ENCODE data around the gene ARPC4. TPM values are rescaled to one million over a fixed set of nuclear protein-coding genes. Genes with fewer than 3 reads are reported as not detected.

Gene ARPC4
- total and polyA plus RNA-seq, 7 experiments from 2014 or later, result 128 to 273 (median 183) TPM

- no peak for DNase-seq
- H3K27ac ChIP-seq (ENCODE audit: low read depth, low read length), result no peak overlapping the region
- ATAC-seq, result no peak
- POLR2A ChIA-PET, result interaction anchor here (1.5 kb wide), 1 partner anchor 9 kb away, joined by 5 read pairs; no protein-coding TSS in a partner anchor
- H3K9me3 ChIP-seq (ENCODE audit: control insufficient read depth in 2 of 3, low read length in 3 of 3), result no peaks in the 10 kb centered on the region
- Mint-ChIP-seq H3K9me3 (no peaks in the 10 kb centered on the region), H3K4me1 (peaks cover 8 to 43% (median 29%) of the 10 kb centered on the region in 7 donors), H3K27me3 (no peaks in the 10 kb centered on the region), H3K27ac (peak overlapping the region in 2 of 9 donors; percentile 42 to 46), H3K4me3 (no peak overlapping the region), H3K36me3 (peaks cover 7 to 59% (median 22%) of the 10 kb centered on the region in 5 donors)
- H3K36me3 ChIP-seq (ENCODE audit: control insufficient read depth in 2 of 3, insufficient read depth in 3 of 3, low read length in 3 of 3), result peaks cover 61 to 83% (median 62%) of the 10 kb centered on the region in 3 experiments
- intact Hi-C loops (cut with micrococcal nuclease), result no loop called here
- no peak overlapping the region for H3K4me3 ChIP-seq (ENCODE audit: low read length)
- CTCF ChIA-PET, result no interaction called here
- peaks cover 9 to 16% of the 10 kb centered on the region in 2 donors for H3K4me1 ChIP-seq (ENCODE audit: control insufficient read depth in 2 of 2, insufficient read depth in 2 of 2, low read length in 2 of 2)
- no peaks in the 10 kb centered on the region for H3K27me3 ChIP-seq (ENCODE audit: control insufficient read depth in 2 of 2, insufficient read depth in 2 of 2, low read length in 2 of 2)
Measured at GRCh38 chr3:9800529-9800928, 7.6 kb downstream of the ARPC4 start.

GRCh38 chr3:9803494-9803893 lies 10.6 kb downstream of the ARPC4 start:
- peak overlapping the region in 6 of 9 donors; percentile 8 to 42 (median 32) for H3K27ac Mint-ChIP-seq
- ATAC-seq (no peak), DNase-seq (no peak)
- no peaks in the 10 kb centered on the region for H3K9me3 Mint-ChIP-seq
- Histone ChIP-seq H3K4me1 (ENCODE audit: control insufficient read depth in 2 of 2, insufficient read depth in 2 of 2, low read length in 2 of 2) (peaks cover 3 to 10% of the 10 kb centered on the region in 2 donors), H3K4me3 (ENCODE audit: low read length) (no peak overlapping the region), H3K27ac (ENCODE audit: low read depth, low read length) (peak overlapping the region; percentile 14), H3K27me3 (ENCODE audit: control insufficient read depth in 2 of 2, insufficient read depth in 2 of 2, low read length in 2 of 2) (no peaks in the 10 kb centered on the region), H3K9me3 (ENCODE audit: control insufficient read depth in 2 of 3, low read length in 3 of 3) (no peaks in the 10 kb centered on the region), H3K36me3 (ENCODE audit: control insufficient read depth in 2 of 3, insufficient read depth in 3 of 3, low read length in 3 of 3) (peaks cover 45 to 84% (median 56%) of the 10 kb centered on the region in 3 experiments)
- peaks cover 7 to 49% (median 15%) of the 10 kb centered on the region in 5 donors for H3K36me3 Mint-ChIP-seq
- peaks cover 15 to 27% (median 21%) of the 10 kb centered on the region in 7 donors for H3K4me1 Mint-ChIP-seq
- POLR2A ChIA-PET, result interaction anchor here (1.8 kb wide), 1 partner anchor 10 kb away, joined by 11 read pairs; the partner anchor contains the start of genes ARPC4 and TADA3
- H3K27me3 Mint-ChIP-seq, result no peaks in the 10 kb centered on the region
- no peak overlapping the region for H3K4me3 Mint-ChIP-seq
- CTCF ChIA-PET, result no interaction called here
- intact Hi-C loops (cut with micrococcal nuclease), result no loop called here

- no peak for ATAC-seq
- intact Hi-C loops (cut with micrococcal nuclease), result loop anchor here (5.0 kb wide), 2 partner anchors 37 to 87 kb away; partner anchors contain the start of genes JAGN1 (in 1 of the 2) and RPUSD3 (in 1 of the 2)
- peaks cover 34 to 71% (median 50%) of the 10 kb centered on the region in 3 experiments for H3K36me3 ChIP-seq (ENCODE audit: control insufficient read depth in 2 of 3, insufficient read depth in 3 of 3, low read length in 3 of 3)
- Mint-ChIP-seq H3K27ac (no peak overlapping the region), H3K4me1 (peaks cover 26 to 35% (median 33%) of the 10 kb centered on the region in 7 donors), H3K27me3 (no peaks in the 10 kb centered on the region), H3K36me3 (peaks cover 7 to 43% (median 15%) of the 10 kb centered on the region in 5 donors), H3K9me3 (no peaks in the 10 kb centered on the region), H3K4me3 (no peak overlapping the region)
- CTCF ChIA-PET, result interaction anchor here (0.5 to 0.6 kb wide), 2 partner anchors 91 to 421 kb away, joined by 3 read pairs; no protein-coding TSS in a partner anchor
- no peak for DNase-seq
- H3K4me3 ChIP-seq (ENCODE audit: low read length), result no peak overlapping the region
- H3K9me3 ChIP-seq (ENCODE audit: control insufficient read depth in 2 of 3, low read length in 3 of 3), result no peaks in the 10 kb centered on the region
- H3K27me3 ChIP-seq (ENCODE audit: control insufficient read depth in 2 of 2, insufficient read depth in 2 of 2, low read length in 2 of 2), result no peaks in the 10 kb centered on the region
- no peak overlapping the region for H3K27ac ChIP-seq (ENCODE audit: low read depth, low read length)
- POLR2A ChIA-PET, result interaction anchor here (0.9 to 5.9 kb wide), 3 partner anchors 9 to 12 kb away, joined by 3 to 61 read pairs (median 11); partner anchors contain the start of genes ARPC4 and TADA3
- peaks cover 14 to 22% of the 10 kb centered on the region in 2 donors for H3K4me1 ChIP-seq (ENCODE audit: control insufficient read depth in 2 of 2, insufficient read depth in 2 of 2, low read length in 2 of 2)
Measured at GRCh38 chr3:9804996-9805395, 12.1 kb downstream of the ARPC4 start.

GRCh38 chr3:9806137-9806536 lies 13.3 kb downstream of the ARPC4 start:
- peak overlapping the region in 2 of 9 donors; percentile 51 to 71 for H3K27ac Mint-ChIP-seq
- ChIA-PET CTCF (no interaction called here), POLR2A (interaction anchor here (5.9 kb wide), 1 partner anchor 13 kb away, joined by 61 read pairs; the partner anchor contains the start of genes ARPC4 and TADA3)
- ATAC-seq (no peak), DNase-seq (no peak)
- H3K4me3 Mint-ChIP-seq, result no peak overlapping the region
- H3K9me3 Mint-ChIP-seq, result no peaks in the 10 kb centered on the region
- Histone ChIP-seq H3K4me3 (ENCODE audit: low read length) (no peak overlapping the region), H3K4me1 (ENCODE audit: control insufficient read depth in 2 of 2, insufficient read depth in 2 of 2, low read length in 2 of 2) (peaks cover 21 to 28% of the 10 kb centered on the region in 2 donors), H3K36me3 (ENCODE audit: control insufficient read depth in 2 of 3, insufficient read depth in 3 of 3, low read length in 3 of 3) (peaks cover 31 to 59% (median 40%) of the 10 kb centered on the region in 3 experiments), H3K27ac (ENCODE audit: low read depth, low read length) (no peak overlapping the region), H3K9me3 (ENCODE audit: control insufficient read depth in 2 of 3, low read length in 3 of 3) (no peaks in the 10 kb centered on the region), H3K27me3 (ENCODE audit: control insufficient read depth in 2 of 2, insufficient read depth in 2 of 2, low read length in 2 of 2) (no peaks in the 10 kb centered on the region)
- H3K27me3 Mint-ChIP-seq, result no peaks in the 10 kb centered on the region
- H3K36me3 Mint-ChIP-seq, result peaks cover 7 to 38% (median 15%) of the 10 kb centered on the region in 5 donors
- H3K4me1 Mint-ChIP-seq, result peaks cover 31 to 43% (median 41%) of the 10 kb centered on the region in 7 donors
- intact Hi-C loops (cut with micrococcal nuclease), result loop anchor here (5.0 kb wide), 2 partner anchors 36 to 86 kb away; partner anchors contain the start of genes JAGN1 (in 1 of the 2) and RPUSD3 (in 1 of the 2)

GRCh38 chr3:9806688-9807589 lies 14.1 kb downstream of the ARPC4 start:
- Histone ChIP-seq H3K9me3 (ENCODE audit: control insufficient read depth in 2 of 3, low read length in 3 of 3) (no peaks in the 10 kb centered on the region), H3K4me1 (ENCODE audit: control insufficient read depth in 2 of 2, insufficient read depth in 2 of 2, low read length in 2 of 2) (peaks cover 21 to 28% of the 10 kb centered on the region in 2 donors), H3K36me3 (ENCODE audit: control insufficient read depth in 2 of 3, insufficient read depth in 3 of 3, low read length in 3 of 3) (peaks cover 24 to 51% (median 33%) of the 10 kb centered on the region in 3 experiments), H3K27ac (ENCODE audit: low read depth, low read length) (no peak overlapping the region), H3K4me3 (ENCODE audit: low read length) (no peak overlapping the region), H3K27me3 (ENCODE audit: control insufficient read depth in 2 of 2, insufficient read depth in 2 of 2, low read length in 2 of 2) (no peaks in the 10 kb centered on the region)
- ChIA-PET POLR2A (interaction anchor here (0.6 to 5.9 kb wide), 11 partner anchors 7 to 158 kb away, joined by 3 to 61 read pairs (median 3); partner anchors contain the start of genes ARPC4, BRPF1, MTMR14 and TADA3), CTCF (no interaction called here)
- DNase-seq (no peak), ATAC-seq (no peak)
- H3K4me3 Mint-ChIP-seq, result no peak overlapping the region
- peaks cover 37 to 50% (median 48%) of the 10 kb centered on the region in 7 donors for H3K4me1 Mint-ChIP-seq
- peaks cover 7 to 35% (median 15%) of the 10 kb centered on the region in 5 donors for H3K36me3 Mint-ChIP-seq
- H3K9me3 Mint-ChIP-seq, result no peaks in the 10 kb centered on the region
- intact Hi-C loops (cut with micrococcal nuclease), result loop anchor here (5.0 kb wide), 2 partner anchors 35 to 85 kb away; partner anchors contain the start of genes JAGN1 (in 1 of the 2) and RPUSD3 (in 1 of the 2)
- peak overlapping the region in 6 of 9 donors; percentile 49 to 98 (median 80) for H3K27ac Mint-ChIP-seq
- no peaks in the 10 kb centered on the region for H3K27me3 Mint-ChIP-seq

- ChIA-PET POLR2A (interaction anchor here (0.5 to 5.9 kb wide), 18 partner anchors 8 to 1799 kb away, joined by 3 to 61 read pairs (median 3); partner anchors contain the start of genes ARPC4, BRPF1, CRELD1 and OGG1), CTCF (interaction anchor here (0.6 to 1.0 kb wide), 4 partner anchors 15 to 487 kb away, joined by 3 to 7 read pairs (median 5); partner anchors contain the start of genes ARPC4 and TADA3)
- Histone ChIP-seq H3K4me1 (ENCODE audit: control insufficient read depth in 2 of 2, insufficient read depth in 2 of 2, low read length in 2 of 2) (peaks cover 21 to 28% of the 10 kb centered on the region in 2 donors), H3K27ac (ENCODE audit: low read depth, low read length) (peak overlapping the region; percentile 90), H3K9me3 (ENCODE audit: control insufficient read depth in 2 of 3, low read length in 3 of 3) (no peaks in the 10 kb centered on the region), H3K36me3 (ENCODE audit: control insufficient read depth in 2 of 3, insufficient read depth in 3 of 3, low read length in 3 of 3) (peaks cover 22 to 43% (median 29%) of the 10 kb centered on the region in 3 experiments), H3K4me3 (ENCODE audit: low read length) (no peak overlapping the region), H3K27me3 (ENCODE audit: control insufficient read depth in 2 of 2, insufficient read depth in 2 of 2, low read length in 2 of 2) (no peaks in the 10 kb centered on the region)
- Mint-ChIP-seq H3K27me3 (no peaks in the 10 kb centered on the region), H3K4me3 (peak overlapping the region in 2 of 10 donors; percentile 21 to 45), H3K36me3 (peaks cover 7 to 35% (median 14%) of the 10 kb centered on the region in 5 donors), H3K27ac (peak overlapping the region in 8 of 9 donors; percentile 71 to 98 (median 94)), H3K9me3 (no peaks in the 10 kb centered on the region), H3K4me1 (peaks cover 37 to 50% (median 47%) of the 10 kb centered on the region in 7 donors)
- intact Hi-C loops (cut with micrococcal nuclease), result loop anchor here (1.0 to 5.0 kb wide), 6 partner anchors 34 to 125 kb away; partner anchors contain the start of genes RPUSD3 (in 2 of the 2), BRPF1 (in 1 of the 2), CRELD1 (in 1 of the 2) and JAGN1 (in 1 of the 2)
- DNase-seq, result no peak
- no peak for ATAC-seq
Measured at GRCh38 chr3:9807981-9808344, 15.1 kb downstream of the ARPC4 start.
